ENCODE measurements around the gene ZNF569.

DNA sequence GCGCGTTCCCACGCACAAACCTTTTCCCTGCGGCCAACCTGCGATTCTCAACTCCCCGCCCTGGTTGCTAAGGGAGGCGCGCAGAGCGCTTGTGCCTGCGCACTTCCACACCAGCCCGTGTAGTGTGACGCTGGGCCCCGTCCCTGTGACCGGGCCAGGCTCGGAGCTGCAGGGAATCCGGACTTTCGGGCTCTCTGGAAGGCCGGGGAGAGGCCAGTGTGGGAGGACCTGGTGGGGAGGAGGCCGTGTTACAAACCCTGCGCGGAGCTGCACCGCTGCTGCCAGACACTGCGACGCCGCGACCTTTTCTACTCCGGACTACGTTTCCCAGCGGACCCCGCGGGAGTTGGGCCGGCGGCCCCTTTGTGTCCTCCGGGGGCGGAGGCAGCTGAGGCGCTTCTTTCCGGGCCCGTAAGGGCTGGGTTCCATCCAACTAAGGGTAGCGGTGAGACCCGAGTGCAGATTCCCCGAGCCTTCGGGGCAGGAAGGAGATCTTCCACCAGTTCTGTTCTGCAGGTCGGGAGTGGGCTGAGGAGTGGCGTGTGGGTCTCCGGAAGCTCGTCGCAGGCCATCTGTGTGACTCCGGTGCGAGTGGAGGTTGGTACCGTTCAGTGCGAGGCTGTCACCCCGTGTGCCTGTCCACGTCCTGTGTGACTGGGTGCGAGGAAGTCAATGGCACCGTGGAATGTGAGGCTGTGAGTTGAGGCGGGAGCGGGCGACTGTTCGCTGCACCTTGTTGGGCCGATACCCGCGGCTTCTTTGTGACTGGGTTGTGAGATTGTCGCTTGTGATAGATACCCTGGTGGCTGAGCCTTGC is 1.9 kb upstream of the ZNF569 start, which contains the start of gene ZNF570:
- TF ChIP-seq, protein P1, sequence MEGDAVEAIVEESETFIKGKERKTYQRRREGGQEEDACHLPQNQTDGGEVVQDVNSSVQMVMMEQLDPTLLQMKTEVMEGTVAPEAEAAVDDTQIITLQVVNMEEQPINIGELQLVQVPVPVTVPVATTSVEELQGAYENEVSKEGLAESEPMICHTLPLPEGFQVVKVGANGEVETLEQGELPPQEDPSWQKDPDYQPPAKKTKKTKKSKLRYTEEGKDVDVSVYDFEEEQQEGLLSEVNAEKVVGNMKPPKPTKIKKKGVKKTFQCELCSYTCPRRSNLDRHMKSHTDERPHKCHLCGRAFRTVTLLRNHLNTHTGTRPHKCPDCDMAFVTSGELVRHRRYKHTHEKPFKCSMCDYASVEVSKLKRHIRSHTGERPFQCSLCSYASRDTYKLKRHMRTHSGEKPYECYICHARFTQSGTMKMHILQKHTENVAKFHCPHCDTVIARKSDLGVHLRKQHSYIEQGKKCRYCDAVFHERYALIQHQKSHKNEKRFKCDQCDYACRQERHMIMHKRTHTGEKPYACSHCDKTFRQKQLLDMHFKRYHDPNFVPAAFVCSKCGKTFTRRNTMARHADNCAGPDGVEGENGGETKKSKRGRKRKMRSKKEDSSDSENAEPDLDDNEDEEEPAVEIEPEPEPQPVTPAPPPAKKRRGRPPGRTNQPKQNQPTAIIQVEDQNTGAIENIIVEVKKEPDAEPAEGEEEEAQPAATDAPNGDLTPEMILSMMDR (optimal IDR thresholded peaks at IDR 0.05 in 1 of 3, IDR thresholded peaks at IDR 0.05 in 1 of 3, conservative IDR thresholded peaks at IDR 0.05 in 1 of 3; ENCODE audit: extremely low read depth in 1 of 3, insufficient read depth in 2 of 3, low read length in 3 of 3) = no peak
- TF ChIP-seq EZH2 (IDR thresholded peaks at IDR 0.05; ENCODE audit: low read length) = no peak

Measured in keratinocyte (primary cell).